Prostate gland (tissue), 2 donors: ENCODE data around the gene ZMYND8. TPM values are rescaled to one million over a fixed set of nuclear protein-coding genes. Genes with fewer than 3 reads are reported as not detected.

Source experiments
- DNase-seq: peaks from one replicate; pipeline ENCODE4 v3.0.0-alpha.2; 2019; ENCODE audit warnings: low spot score
- H3K27ac ChIP-seq, 2 donors: fragments of 200-600 bp; sonication (generic); 2 replicates each; pipeline ENCODE4 v1.5.1; 2017 to 2019
- H3K27me3 ChIP-seq: fragments of 200-600 bp; sonication (generic); replicated peaks from 2 replicates; pipeline ENCODE4 v1.5.1; 2019; ENCODE audit not compliant: insufficient read depth
- H3K36me3 ChIP-seq, 2 donors: fragments of 200-600 bp; sonication (generic); 1 replicate in 1 of 2; 2 replicates in 1 of 2; pipeline versions ENCODE4 v1.5.1 to v1.8.1; 2017 to 2019
- H3K4me1 ChIP-seq: fragments of 200-600 bp; sonication (generic); replicated peaks from 2 replicates; pipeline ENCODE4 v1.5.1; 2019
- H3K4me3 ChIP-seq, 2 donors: fragments of 200-600 bp; sonication (generic); 2 replicates each; pipeline ENCODE4 v1.5.1; 2017 to 2019
- H3K9me3 ChIP-seq: fragments of 200-600 bp; sonication (generic); 2 replicates; pipeline ENCODE4 v1.5.1; 2017
- POLR2A ChIP-seq: fragments of 450-650 bp; IDR thresholded peaks from one replicate; pipeline ENCODE4 v1.6.1; 2016; ENCODE audit warnings: antibody characterized with exemption, mild to moderate bottlenecking
- POLR2AphosphoS5 ChIP-seq: sonication (generic); formaldehyde crosslinking; IDR thresholded peaks from one replicate; pipeline ENCODE4 v1.6.1; 2017; ENCODE audit warnings: antibody characterized with exemption
- WGBS: methylation state at CpG from one replicate; pipeline ENCODE4 v1.1.5; 2018; 5-methylcytosine and 5-hydroxymethylcytosine counted together
- intact Hi-C: fragments of 100-400 bp; cut with DNase I; formaldehyde crosslinking; loops from one replicate; pipeline ENCODE4 v1.14.2; 2022
- total RNA-seq, 2 donors: library from RNA; depleted of rRNA; stranded (reverse); fragments of >200 nt; gene quantifications; one replicate each; pipeline ENCODE4 v1.1.0, GENCODE V29; 2016
- TF ChIP-seq, protein P1 (sequence below), 4 experiments: fragments of 200-600 bp in 2 of 4; fragments of 450-650 bp in 2 of 4; sonication (generic) in 2 of 4; IDR thresholded peaks; 1 replicate in 3 of 4; 2 replicates in 1 of 4; pipeline ENCODE4 v1.5.1; 2016 to 2019; ENCODE audit warnings: antibody characterized with exemption in 4 of 4, mild to moderate bottlenecking in 2 of 4, moderate library complexity in 2 of 4

The ZMYND8 gene
- total RNA-seq, 2 donors from 2014 or later: 19.9 to 70.9 TPM

DNA sequence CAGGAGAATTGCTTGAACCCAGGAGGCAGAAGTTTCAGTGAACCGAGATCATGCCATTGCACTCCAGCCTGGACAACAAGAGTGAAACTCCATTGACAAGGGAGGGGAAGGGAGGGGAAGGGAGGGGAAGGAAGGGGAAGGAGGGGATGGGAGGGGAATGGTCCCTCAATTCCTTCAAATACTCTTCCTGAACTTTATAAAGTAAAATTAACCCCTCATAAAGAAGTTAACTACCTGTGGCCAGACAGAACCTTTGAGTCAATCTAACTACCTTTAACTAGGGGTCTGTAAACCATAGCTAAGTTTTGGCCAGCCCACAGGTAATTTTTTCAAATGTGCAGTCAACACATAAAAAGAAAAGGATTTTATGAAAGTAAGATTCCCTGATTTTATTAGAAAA is 131.0 kb downstream of the ZMYND8 start:
- 57% methylated on average over 1 of the region's 1 CpG for WGBS
- Histone ChIP-seq H3K27me3 (no peaks in the 10 kb centered on the region), H3K4me1 (no peaks in the 10 kb centered on the region), H3K4me3 (no peak overlapping the region), H3K9me3 (no peaks in the 10 kb centered on the region), H3K36me3 (peaks cover 0 to 4% of the 10 kb centered on the region in 2 donors), H3K27ac (no peak overlapping the region)
- intact Hi-C loops: no loop called here
- TF ChIP-seq POLR2AphosphoS5 (no peak), POLR2A (no peak)
- TF ChIP-seq, protein P1, sequence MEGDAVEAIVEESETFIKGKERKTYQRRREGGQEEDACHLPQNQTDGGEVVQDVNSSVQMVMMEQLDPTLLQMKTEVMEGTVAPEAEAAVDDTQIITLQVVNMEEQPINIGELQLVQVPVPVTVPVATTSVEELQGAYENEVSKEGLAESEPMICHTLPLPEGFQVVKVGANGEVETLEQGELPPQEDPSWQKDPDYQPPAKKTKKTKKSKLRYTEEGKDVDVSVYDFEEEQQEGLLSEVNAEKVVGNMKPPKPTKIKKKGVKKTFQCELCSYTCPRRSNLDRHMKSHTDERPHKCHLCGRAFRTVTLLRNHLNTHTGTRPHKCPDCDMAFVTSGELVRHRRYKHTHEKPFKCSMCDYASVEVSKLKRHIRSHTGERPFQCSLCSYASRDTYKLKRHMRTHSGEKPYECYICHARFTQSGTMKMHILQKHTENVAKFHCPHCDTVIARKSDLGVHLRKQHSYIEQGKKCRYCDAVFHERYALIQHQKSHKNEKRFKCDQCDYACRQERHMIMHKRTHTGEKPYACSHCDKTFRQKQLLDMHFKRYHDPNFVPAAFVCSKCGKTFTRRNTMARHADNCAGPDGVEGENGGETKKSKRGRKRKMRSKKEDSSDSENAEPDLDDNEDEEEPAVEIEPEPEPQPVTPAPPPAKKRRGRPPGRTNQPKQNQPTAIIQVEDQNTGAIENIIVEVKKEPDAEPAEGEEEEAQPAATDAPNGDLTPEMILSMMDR (IDR thresholded peaks at IDR 0.05): no peak
- DNase-seq: no peak

DNA sequence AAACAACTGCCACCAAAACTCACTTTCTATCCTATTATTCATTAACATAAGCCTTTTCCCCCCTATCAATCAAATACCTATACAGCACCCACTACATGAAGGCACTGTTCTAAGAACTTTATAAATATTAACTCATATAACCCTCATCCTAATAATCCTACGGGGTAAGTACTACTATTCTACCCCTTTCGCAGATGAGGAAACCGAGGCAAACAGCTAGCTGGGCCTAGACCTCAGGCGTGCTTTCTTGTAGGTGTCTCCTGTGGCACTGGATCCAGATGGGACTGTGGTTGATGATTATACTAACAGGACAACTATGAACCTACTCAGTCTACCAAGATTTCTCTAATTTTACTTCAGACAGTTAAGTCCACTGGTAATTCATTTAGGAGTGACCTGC is 131.6 kb downstream of the ZMYND8 start:
- H3K4me3 ChIP-seq: no peak overlapping the region

DNA sequence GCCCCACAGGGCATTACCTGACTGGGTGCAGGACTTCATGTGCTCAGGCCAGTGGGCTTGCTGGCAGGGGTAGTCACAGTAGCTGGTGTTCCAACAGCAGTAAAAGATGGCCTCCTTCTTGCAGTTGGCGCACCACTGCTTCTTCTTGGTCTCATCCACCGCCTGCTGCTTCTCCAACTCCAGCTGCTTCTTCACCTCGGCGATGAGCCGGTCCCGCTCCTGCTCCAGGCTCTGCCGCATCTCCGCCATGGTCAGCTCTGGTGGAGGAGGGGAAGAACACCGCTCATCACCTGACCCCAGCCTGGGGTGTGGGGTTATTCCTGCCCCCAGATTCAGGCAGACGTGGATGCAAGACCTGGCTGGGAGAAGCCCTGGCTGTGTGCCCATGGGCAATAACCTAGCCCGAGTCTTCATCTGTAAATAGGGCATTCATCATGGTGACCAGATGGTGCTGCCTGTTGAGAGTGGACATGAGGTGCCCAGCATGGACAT is 132.2 kb downstream of the ZMYND8 start:
- Histone ChIP-seq H3K4me1 (no peaks in the 10 kb centered on the region), H3K27me3 (no peaks in the 10 kb centered on the region), H3K9me3 (no peaks in the 10 kb centered on the region), H3K27ac (no peak overlapping the region), H3K36me3 (peaks cover 0 to 4% of the 10 kb centered on the region in 2 donors), H3K4me3 (no peak overlapping the region)
- TF ChIP-seq POLR2AphosphoS5 (no peak), POLR2A (no peak)
- TF ChIP-seq, protein P1 (IDR thresholded peaks at IDR 0.05): no peak
- 88% methylated on average over 11 of the region's 11 CpGs for WGBS
- DNase-seq: no peak
- intact Hi-C loops: no loop called here

More for the DNA sequence above, 131.6 kb downstream of the ZMYND8 start:
- H3K27me3 ChIP-seq: no peaks in the 10 kb centered on the region
- no peak overlapping the region for H3K27ac ChIP-seq
- TF ChIP-seq, protein P1 (IDR thresholded peaks at IDR 0.05): no peak
- no peak for TF ChIP-seq POLR2AphosphoS5
- no peak for TF ChIP-seq POLR2A
- 97% methylated on average over 4 of the region's 4 CpGs for WGBS
- no peaks in the 10 kb centered on the region for H3K9me3 ChIP-seq
- no peaks in the 10 kb centered on the region for H3K4me1 ChIP-seq
- peaks cover 0 to 4% of the 10 kb centered on the region in 2 donors for H3K36me3 ChIP-seq
- intact Hi-C loops: no loop called here
- no peak for DNase-seq

DNA sequence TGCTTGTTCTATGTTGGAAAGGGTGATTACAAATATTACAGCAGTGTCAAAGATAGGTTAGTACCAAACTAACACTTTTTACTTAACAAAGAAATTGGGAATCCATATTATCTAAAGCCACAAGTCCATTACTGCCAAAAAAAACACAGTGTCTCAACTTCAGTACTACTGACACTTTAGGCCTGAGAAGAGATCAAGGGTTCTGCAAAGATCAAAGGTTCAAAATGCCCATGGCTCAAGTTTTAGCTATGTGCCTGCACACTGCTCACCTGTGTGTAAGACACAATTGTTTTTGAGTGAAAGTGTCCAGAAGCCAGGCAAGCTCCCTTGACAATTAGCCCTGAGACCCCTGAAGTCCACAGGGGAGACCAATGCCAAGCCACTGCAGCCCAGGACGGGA is 132.6 kb downstream of the ZMYND8 start:
- Histone ChIP-seq H3K4me1 (no peaks in the 10 kb centered on the region), H3K36me3 (peaks cover 0 to 4% of the 10 kb centered on the region in 2 donors), H3K4me3 (no peak overlapping the region), H3K27ac (no peak overlapping the region), H3K27me3 (no peaks in the 10 kb centered on the region), H3K9me3 (no peaks in the 10 kb centered on the region)
- no peak for DNase-seq
- WGBS: 100% methylated on average over 1 of the region's 1 CpG
- TF ChIP-seq POLR2AphosphoS5: no peak
- TF ChIP-seq, protein P1 (IDR thresholded peaks at IDR 0.05): no peak
- TF ChIP-seq POLR2A: no peak
- intact Hi-C loops: no loop called here

DNA sequence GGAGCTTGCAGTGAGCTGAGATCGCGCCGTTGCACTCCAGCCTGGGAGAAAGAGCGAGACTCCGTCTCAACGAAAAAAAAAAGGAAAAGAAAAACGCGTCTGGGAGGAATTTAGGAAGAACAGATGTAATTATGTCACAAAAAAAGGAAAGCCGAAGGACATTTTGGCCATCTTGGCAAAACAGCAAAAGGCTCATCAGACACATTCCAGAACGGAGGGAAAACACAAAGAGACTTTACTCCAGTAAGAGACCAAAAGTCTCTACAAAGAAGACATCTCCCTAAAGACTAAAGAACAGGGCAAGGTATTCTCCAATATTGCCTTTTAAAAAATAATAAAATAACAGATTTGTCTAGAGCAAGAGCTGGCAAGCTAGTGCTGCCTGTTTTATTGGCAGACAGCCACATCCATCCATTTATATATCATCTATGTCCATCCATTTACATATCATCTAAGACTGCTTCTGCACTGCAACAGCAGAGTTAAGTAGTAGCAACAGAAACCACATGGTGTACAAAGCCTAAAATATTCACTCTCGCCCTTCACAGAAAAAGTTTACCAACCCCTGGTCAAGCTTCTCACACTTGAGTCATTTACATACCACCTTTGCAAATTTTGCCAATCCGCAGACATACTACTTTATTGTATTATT is 133.9 kb downstream of the ZMYND8 start:
- no peak for DNase-seq
- peaks cover 0 to 4% of the 10 kb centered on the region in 2 donors for H3K36me3 ChIP-seq

More for the DNA sequence above, 133.9 kb downstream of the ZMYND8 start:
- H3K27me3 ChIP-seq: no peaks in the 10 kb centered on the region
- H3K4me1 ChIP-seq: no peaks in the 10 kb centered on the region
- TF ChIP-seq, protein P1 (IDR thresholded peaks at IDR 0.05): no peak
- no peak for TF ChIP-seq POLR2A
- TF ChIP-seq POLR2AphosphoS5: no peak
- WGBS: 92% methylated on average over 12 of the region's 12 CpGs
- no peak overlapping the region for H3K27ac ChIP-seq
- intact Hi-C loops: no loop called here
- no peaks in the 10 kb centered on the region for H3K9me3 ChIP-seq
- H3K4me3 ChIP-seq: no peak overlapping the region
